HepG2 (cell line): Measurements from ENCODE around the gene GPBAR1. TPM values are rescaled to one million over a fixed set of nuclear protein-coding genes. Genes with fewer than 3 reads are reported as not detected.
A peak's percentile ranks its signal among the peaks of the same experiment; 100 is the strongest.

Experiments used
- AGO1 ChIP-seq: fragments of 200-400 bp; formaldehyde crosslinking; IDR thresholded peaks from 2 replicates; pipeline ENCODE4 v1.6.1; 2017; ENCODE audit warnings: mild to moderate bottlenecking, low read depth, low read length, moderate library complexity; ENCODE audit not compliant: poor library complexity, severe bottlenecking
- CBX1 ChIP-seq: IDR thresholded peaks from one replicate; pipeline ENCODE4 v1.6.1; 2016; ENCODE audit warnings: antibody characterized with exemption, low read depth
- FLYWCH1 ChIP-seq: sonication (generic); formaldehyde crosslinking; IDR thresholded peaks from 2 replicates; pipeline ENCODE4 v1.8.1; 2023; ENCODE audit warnings: mild to moderate bottlenecking, missing genetic modification reagents
- FOXC1 ChIP-seq: sonication (generic); formaldehyde crosslinking; IDR thresholded peaks from 2 replicates; pipeline ENCODE4 v1.8.0; 2022; ENCODE audit warnings: mild to moderate bottlenecking, missing genetic modification reagents, borderline replicate concordance
- NCOA5 ChIP-seq: sonication (generic); formaldehyde crosslinking; IDR thresholded peaks from 2 replicates; pipeline ENCODE4 v1.4.0; 2020; ENCODE audit warnings: missing genetic modification reagents
- NONO ChIP-seq, 2 experiments: fragments of 450-650 bp in 1 of 2; sonication (generic) in 1 of 2; formaldehyde crosslinking in 1 of 2; IDR thresholded peaks in 1 of 2; conservative IDR thresholded peaks in 1 of 2; 2 replicates each; pipeline versions ENCODE4 v1.6.1 to v1.8.0; 2017 to 2022; ENCODE audit warnings: mild to moderate bottlenecking in 1 of 2, missing genetic modification reagents in 1 of 2, moderate library complexity in 1 of 2
- NR2F2 ChIP-seq: IDR thresholded peaks from 2 replicates; pipeline ENCODE4 v1.6.1; 2012; ENCODE audit warnings: low read depth, inconsistent platforms, borderline replicate concordance
- NR2F6 ChIP-seq, 2 experiments: IDR thresholded peaks; 2 replicates each; pipeline ENCODE4 v1.6.1; 2016; ENCODE audit warnings: antibody characterized with exemption in 1 of 2, mild to moderate bottlenecking in 1 of 2
- PATZ1 ChIP-seq: sonication (generic); formaldehyde crosslinking; IDR thresholded peaks from 2 replicates; pipeline ENCODE4 v1.4.0; 2020; ENCODE audit warnings: missing genetic modification reagents
- SRY ChIP-seq: sonication (generic); formaldehyde crosslinking; IDR thresholded peaks from 2 replicates; pipeline ENCODE4 v1.8.0; 2022; ENCODE audit warnings: mild to moderate bottlenecking, missing genetic modification reagents
- TSC22D2 ChIP-seq: sonication (generic); formaldehyde crosslinking; IDR thresholded peaks from 2 replicates; pipeline ENCODE4 v1.5.1; 2020; ENCODE audit warnings: missing genetic modification reagents, mild to moderate bottlenecking, borderline replicate concordance
- YY1 ChIP-seq: IDR thresholded peaks from 2 replicates; pipeline ENCODE4 v1.6.1; 2011; ENCODE audit warnings: low read length, low read depth, moderate library complexity, mild to moderate bottlenecking; ENCODE audit not compliant: insufficient read depth, insufficient replicate concordance
- ZC3H4 ChIP-seq: sonication (generic); formaldehyde crosslinking; IDR thresholded peaks from 2 replicates; pipeline ENCODE4 v1.4.0; 2020; ENCODE audit warnings: missing genetic modification reagents, borderline replicate concordance
- ZNF432 ChIP-seq: sonication (generic); formaldehyde crosslinking; IDR thresholded peaks from 2 replicates; pipeline ENCODE4 v1.5.0; 2020; ENCODE audit warnings: missing genetic modification reagents, mild to moderate bottlenecking, borderline replicate concordance
- ZNF749 ChIP-seq: sonication (generic); formaldehyde crosslinking; IDR thresholded peaks from 2 replicates; pipeline ENCODE4 v1.8.0; 2022; ENCODE audit warnings: mild to moderate bottlenecking, missing genetic modification reagents, moderate library complexity, borderline replicate concordance
- ZNF780A ChIP-seq: sonication (generic); formaldehyde crosslinking; IDR thresholded peaks from 2 replicates; pipeline ENCODE4 v1.8.0; 2022; ENCODE audit warnings: mild to moderate bottlenecking, missing genetic modification reagents, moderate library complexity
- ZNF790 ChIP-seq: sonication (generic); formaldehyde crosslinking; IDR thresholded peaks from 2 replicates; pipeline ENCODE4 v1.8.0; 2022; ENCODE audit warnings: missing genetic modification reagents, mild to moderate bottlenecking, borderline replicate concordance
- ZSCAN25 ChIP-seq: sonication (generic); formaldehyde crosslinking; IDR thresholded peaks from 2 replicates; pipeline ENCODE4 v1.8.0; 2022; ENCODE audit warnings: mild to moderate bottlenecking, missing genetic modification reagents
- polyA plus RNA-seq, 8 experiments: library from polyadenylated mRNA; depleted of rRNA in 3 of 8; stranded (reverse) in 7 of 8; unstranded in 1 of 8; fragments of >200 nt; fragmentation: Illumina TruSeq in 4 of 8; extraction: Trizol in 4 of 8; gene quantifications; 2 replicates each; pipeline versions ENCODE4 v1.2.1 to v1.2.3, GENCODE V29; 2011 to 2016; ENCODE audit warnings: low read depth in 4 of 8, missing spikeins in 1 of 8, mixed read lengths in 1 of 8; ENCODE audit not compliant: insufficient read depth in 1 of 8
- total RNA-seq, 5 experiments: library from RNA; depleted of rRNA; stranded (reverse); fragments of >200 nt; fragmentation: Illumina TruSeq; extraction: Trizol; gene quantifications; 2 replicates each; pipeline ENCODE4 v1.2.3, GENCODE V29; 2016; ENCODE audit warnings: low read depth in 1 of 5
- TF ChIP-seq, protein P1 (sequence below), 2 experiments: sonication (generic) in 1 of 2; formaldehyde crosslinking in 1 of 2; IDR thresholded peaks; 2 replicates each; pipeline versions ENCODE4 v1.4.0 to v1.6.1; 2018 to 2020; ENCODE audit warnings: missing genetic modification reagents in 2 of 2, borderline replicate concordance in 1 of 2, low read depth in 1 of 2, mild to moderate bottlenecking in 1 of 2, missing biosample characterization in 1 of 2
- TF ChIP-seq, protein P2 (sequence below): sonication (generic); formaldehyde crosslinking; IDR thresholded peaks from 2 replicates; pipeline ENCODE4 v1.8.0; 2022; ENCODE audit warnings: mild to moderate bottlenecking, missing genetic modification reagents
- TF ChIP-seq, protein P3 (sequence below): sonication (generic); formaldehyde crosslinking; conservative IDR thresholded peaks from 2 replicates; pipeline ENCODE4 v1.4.0; 2020; ENCODE audit warnings: missing genetic modification reagents

The GPBAR1 gene
- total and polyA plus RNA-seq, 2 of the 13 experiments (the other 11 are each of a cell fraction or from before 2014, with no cell fraction given), result 0.05 to 0.09 TPM

DNA sequence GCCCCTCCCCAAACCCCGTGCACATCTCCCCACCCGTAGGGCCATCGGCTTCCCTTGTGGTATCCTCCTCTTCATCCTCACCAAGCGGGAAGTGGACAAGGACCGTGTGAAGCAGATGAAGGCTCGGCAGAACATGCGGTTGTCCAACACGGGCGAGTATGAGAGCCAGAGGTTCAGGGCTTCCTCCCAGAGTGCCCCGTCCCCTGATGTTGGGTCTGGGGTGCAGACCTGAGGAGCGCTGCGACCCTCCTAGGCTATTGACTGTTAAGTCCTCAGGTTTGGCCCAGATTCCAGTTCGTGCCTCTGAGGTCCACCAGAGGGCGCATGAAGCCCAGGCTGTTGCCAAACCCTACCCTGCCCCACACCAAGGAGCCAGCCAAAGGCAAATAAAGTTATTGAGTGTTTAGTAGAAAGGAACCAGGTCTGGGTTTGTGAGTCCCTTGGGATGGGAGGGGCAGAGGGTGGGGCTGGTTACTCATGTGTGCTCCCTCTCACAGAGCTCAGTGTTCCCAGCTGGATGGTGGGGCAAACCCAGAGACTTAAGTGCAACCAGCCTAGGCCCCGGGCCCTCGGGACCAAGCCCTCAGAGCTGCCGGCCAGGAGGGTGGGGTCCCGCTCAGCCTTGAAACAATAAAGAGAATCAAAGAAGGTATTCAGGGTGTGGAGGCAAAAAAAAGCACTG, 11.9 kb downstream of the GPBAR1 start (continued):
- TF ChIP-seq ZNF780A (CRISPR knock-in tag) (no peak), NONO (IDR thresholded peaks at IDR 0.05) (no peak), NONO (CRISPR knock-in tag; conservative IDR thresholded peaks at IDR 0.05) (peak; percentile 65; the same call in 1 of the 2 replicates), CBX1 (no peak), ZC3H4 (CRISPR knock-in tag) (0 out of 2 replicates have a peak, but pooled peaks have one; percentile 21), ZNF790 (CRISPR knock-in tag) (no peak), AGO1 (peak; percentile 44), TSC22D2 (CRISPR knock-in tag) (peak; percentile 66; the same call in 1 of the 2 replicates), FLYWCH1 (CRISPR knock-in tag) (no peak), NCOA5 (CRISPR knock-in tag) (0 out of 2 replicates have a peak, but pooled peaks have one; percentile 41), ZSCAN25 (CRISPR knock-in tag) (peak; percentile 81), ZNF432 (CRISPR knock-in tag) (no peak), SRY (CRISPR knock-in tag) (no peak), NR2F2 (0 out of 2 replicates have a peak, but pooled peaks have one; percentile 11), ZNF749 (CRISPR knock-in tag) (no peak), FOXC1 (CRISPR knock-in tag) (0 out of 2 replicates have a peak, but pooled peaks have one; percentile 27), PATZ1 (CRISPR knock-in tag) (peak; percentile 82), YY1 (peak; percentile 45), NR2F6 (IDR thresholded peaks at IDR 0.05) (no peak), NR2F6 (CRISPR knock-in tag; IDR thresholded peaks at IDR 0.05) (peak; percentile 43; the same call in 1 of the 2 replicates)
- TF ChIP-seq, protein P1, sequence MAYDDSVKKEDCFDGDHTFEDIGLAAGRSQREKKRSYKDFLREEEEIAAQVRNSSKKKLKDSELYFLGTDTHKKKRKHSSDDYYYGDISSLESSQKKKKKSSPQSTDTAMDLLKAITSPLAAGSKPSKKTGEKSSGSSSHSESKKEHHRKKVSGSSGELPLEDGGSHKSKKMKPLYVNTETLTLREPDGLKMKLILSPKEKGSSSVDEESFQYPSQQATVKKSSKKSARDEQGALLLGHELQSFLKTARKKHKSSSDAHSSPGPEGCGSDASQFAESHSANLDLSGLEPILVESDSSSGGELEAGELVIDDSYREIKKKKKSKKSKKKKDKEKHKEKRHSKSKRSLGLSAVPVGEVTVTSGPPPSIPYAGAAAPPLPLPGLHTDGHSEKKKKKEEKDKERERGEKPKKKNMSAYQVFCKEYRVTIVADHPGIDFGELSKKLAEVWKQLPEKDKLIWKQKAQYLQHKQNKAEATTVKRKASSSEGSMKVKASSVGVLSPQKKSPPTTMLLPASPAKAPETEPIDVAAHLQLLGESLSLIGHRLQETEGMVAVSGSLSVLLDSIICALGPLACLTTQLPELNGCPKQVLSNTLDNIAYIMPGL (CRISPR knock-in tag; IDR thresholded peaks at IDR 0.05; ENCODE audit: borderline replicate concordance in 1 of 2, low read depth in 1 of 2), result peak; percentile 51 to 53; a peak in 1 of 4 replicates
- TF ChIP-seq, protein P2, sequence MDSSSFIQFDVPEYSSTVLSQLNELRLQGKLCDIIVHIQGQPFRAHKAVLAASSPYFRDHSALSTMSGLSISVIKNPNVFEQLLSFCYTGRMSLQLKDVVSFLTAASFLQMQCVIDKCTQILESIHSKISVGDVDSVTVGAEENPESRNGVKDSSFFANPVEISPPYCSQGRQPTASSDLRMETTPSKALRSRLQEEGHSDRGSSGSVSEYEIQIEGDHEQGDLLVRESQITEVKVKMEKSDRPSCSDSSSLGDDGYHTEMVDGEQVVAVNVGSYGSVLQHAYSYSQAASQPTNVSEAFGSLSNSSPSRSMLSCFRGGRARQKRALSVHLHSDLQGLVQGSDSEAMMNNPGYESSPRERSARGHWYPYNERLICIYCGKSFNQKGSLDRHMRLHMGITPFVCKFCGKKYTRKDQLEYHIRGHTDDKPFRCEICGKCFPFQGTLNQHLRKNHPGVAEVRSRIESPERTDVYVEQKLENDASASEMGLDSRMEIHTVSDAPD (CRISPR knock-in tag), result peak; percentile 67; the same call in 1 of the 2 replicates
- TF ChIP-seq, protein P3, sequence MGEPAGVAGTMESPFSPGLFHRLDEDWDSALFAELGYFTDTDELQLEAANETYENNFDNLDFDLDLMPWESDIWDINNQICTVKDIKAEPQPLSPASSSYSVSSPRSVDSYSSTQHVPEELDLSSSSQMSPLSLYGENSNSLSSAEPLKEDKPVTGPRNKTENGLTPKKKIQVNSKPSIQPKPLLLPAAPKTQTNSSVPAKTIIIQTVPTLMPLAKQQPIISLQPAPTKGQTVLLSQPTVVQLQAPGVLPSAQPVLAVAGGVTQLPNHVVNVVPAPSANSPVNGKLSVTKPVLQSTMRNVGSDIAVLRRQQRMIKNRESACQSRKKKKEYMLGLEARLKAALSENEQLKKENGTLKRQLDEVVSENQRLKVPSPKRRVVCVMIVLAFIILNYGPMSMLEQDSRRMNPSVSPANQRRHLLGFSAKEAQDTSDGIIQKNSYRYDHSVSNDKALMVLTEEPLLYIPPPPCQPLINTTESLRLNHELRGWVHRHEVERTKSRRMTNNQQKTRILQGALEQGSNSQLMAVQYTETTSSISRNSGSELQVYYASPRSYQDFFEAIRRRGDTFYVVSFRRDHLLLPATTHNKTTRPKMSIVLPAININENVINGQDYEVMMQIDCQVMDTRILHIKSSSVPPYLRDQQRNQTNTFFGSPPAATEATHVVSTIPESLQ (CRISPR knock-in tag), result no peak
